Caki2 (cell line): Measurements from ENCODE around the gene ATF6B. TPM values are rescaled to one million over a fixed set of nuclear protein-coding genes. Genes with fewer than 3 reads are reported as not detected.
"Not testable (repeated sequence)": the region's sequence is repeated elsewhere in the genome, so short reads cannot be mapped to it uniquely, and the experiment has no call there.

Experiments
- DNase-seq: peaks from one replicate; pipeline ENCODE4 v3.0.0-alpha.2; 2015; ENCODE audit warnings: low read depth
- in situ Hi-C: cut with HindIII; loops from 2 replicates; pipeline ENCODE4 v1.10.0; 2016; ENCODE audit warnings: low sequenced_read_pairs, low pct_unique_long_range_greater_than_20kb, mixed read lengths
- total RNA-seq: library from RNA; depleted of rRNA; stranded (reverse); fragments of >200 nt; shearing (Covaris generic); gene quantifications from 2 replicates; pipeline ENCODE4 v1.2.3, GENCODE V29; 2014; ENCODE audit warnings: low replicate concordance; rRNA removed

The ATF6B gene
- total RNA-seq, 1 experiment from 2014 or later, result 9.7 TPM

- DNase-seq, result no peak
Observed at GRCh38 chr6:32074996-32075532, 53.0 kb downstream of the ATF6B start.

GRCh38 chr6:32073613-32074012 lies 54.4 kb downstream of the ATF6B start:
- in situ Hi-C loops, result no loop called here
- no peak for DNase-seq

More at GRCh38 chr6:32074996-32075532, 53.0 kb downstream of the ATF6B start:
- in situ Hi-C loops, result no loop called here

- DNase-seq, result no peak
- in situ Hi-C loops, result no loop called here
Observed at GRCh38 chr6:32073101-32073500, 54.9 kb downstream of the ATF6B start.

DNA sequence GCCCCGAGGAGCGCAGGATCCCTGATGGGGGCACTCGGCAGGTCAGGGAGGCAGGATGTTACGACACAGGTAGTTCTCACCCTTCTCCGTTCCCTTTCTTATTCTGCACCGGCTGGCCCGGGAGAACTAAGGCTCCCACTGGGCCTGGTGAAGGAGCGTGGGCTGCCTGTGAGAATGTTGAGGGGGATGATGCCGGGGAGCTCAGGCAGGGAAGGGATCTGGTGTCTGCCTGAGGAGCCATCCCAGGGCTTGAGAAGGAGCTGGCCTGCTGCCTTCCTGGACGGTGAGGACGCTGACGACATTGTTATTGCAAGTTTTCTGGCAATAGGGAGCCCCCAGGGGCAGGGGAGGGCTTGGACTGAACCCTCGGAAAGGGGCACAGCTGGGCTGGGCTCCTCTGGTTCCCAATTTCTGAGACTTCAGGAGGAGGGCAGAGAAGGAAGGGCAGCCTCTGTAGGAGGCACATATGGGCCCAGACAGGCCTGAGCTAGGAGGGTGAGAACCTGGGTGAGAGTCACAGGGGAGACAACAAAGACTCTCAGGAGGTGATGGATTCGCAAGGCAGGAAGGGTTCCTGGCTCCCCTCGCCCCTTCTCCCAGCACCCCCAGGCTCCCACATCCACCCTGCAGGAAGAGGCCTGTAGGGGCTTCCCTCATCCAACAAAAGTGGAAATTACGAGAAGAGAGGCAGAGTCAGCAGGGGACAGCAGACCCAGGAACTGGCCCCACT lies 57.1 kb downstream of the ATF6B start:
- DNase-seq, result no peak
- in situ Hi-C loops, result no loop called here

DNA sequence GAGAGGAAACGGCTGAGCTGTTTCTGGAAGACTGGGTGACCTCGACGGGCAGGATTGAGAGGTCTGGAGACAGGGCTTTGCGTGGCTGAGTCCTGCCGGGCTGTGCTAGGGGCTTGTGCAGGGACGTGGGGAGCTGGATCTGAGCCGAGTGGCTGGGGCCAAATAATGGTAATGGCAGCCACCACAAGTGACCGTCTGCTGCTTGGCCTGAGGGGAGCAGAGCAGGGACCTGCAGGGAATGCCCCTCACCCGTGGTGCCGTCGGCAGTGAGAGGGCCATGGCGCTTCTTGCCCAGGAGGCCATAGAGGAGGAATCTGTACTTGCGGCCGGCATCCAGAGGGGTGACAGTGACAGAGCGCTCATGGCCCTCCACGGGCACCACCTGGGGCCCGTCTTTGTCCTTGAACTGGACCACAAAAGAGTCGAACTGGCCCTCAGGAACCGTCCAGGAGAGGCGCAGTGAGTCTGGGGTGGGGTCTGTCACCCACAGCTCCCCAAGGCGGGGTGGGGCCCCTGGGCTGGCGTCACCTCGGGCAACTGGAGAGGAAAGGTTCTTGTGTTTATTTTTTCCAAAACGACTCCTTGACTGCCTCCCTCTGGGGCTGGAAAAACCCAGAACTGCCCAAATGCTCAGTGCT lies 58.0 kb downstream of the ATF6B start:
- in situ Hi-C loops, result no loop called here
- DNase-seq, result no peak

- no peak for DNase-seq
- in situ Hi-C loops, result no loop called here
Observed at GRCh38 chr6:32069460-32069859, 58.6 kb downstream of the ATF6B start.

- in situ Hi-C loops, result no loop called here
Observed at GRCh38 chr6:32068867-32069266, 59.2 kb downstream of the ATF6B start.

GRCh38 chr6:32068315-32068714 lies 59.7 kb downstream of the ATF6B start:
- in situ Hi-C loops, DNase-seq: not testable (repeated sequence)

More at GRCh38 chr6:32068867-32069266, 59.2 kb downstream of the ATF6B start:
- no peak for DNase-seq

GRCh38 chr6:32067521-32067920 lies 60.5 kb downstream of the ATF6B start:
- DNase-seq, in situ Hi-C loops: not testable (repeated sequence)

Other genes starting within 250 kb of the ATF6B start
- gene SLC44A4, start 249.2 kb downstream of the ATF6B start, total RNA-seq, result 0.54 TPM in 1 of 2 replicates, not detected in the other
- gene EHMT2, start 230.5 kb downstream of the ATF6B start, total RNA-seq, result 74.6 and 79.0 TPM in 2 replicates
- gene ZBTB12, start 226.2 kb downstream of the ATF6B start, total RNA-seq, result 5.5 and 9.3 TPM in 2 replicates
- gene C2, start 200.5 kb downstream of the ATF6B start, total RNA-seq, result 3.2 and 7.7 TPM in 2 replicates
- gene CFB, start 182.2 kb downstream of the ATF6B start, total RNA-seq, result 2.6 and 4.7 TPM in 2 replicates
- gene NELFE, start 169.3 kb downstream of the ATF6B start, total RNA-seq, result 293 and 348 TPM in 2 replicates
- 29.2 and 49.6 TPM in 2 replicates for gene SKIC2, start 169.1 kb downstream of the ATF6B start, total RNA-seq
- 30.5 and 52.6 TPM in 2 replicates for gene DXO, start 156.1 kb downstream of the ATF6B start, total RNA-seq
- 0.30 TPM in 1 of 2 replicates, not detected in the other for gene C4A, start 146.2 kb downstream of the ATF6B start, total RNA-seq
- not detected in 2 replicates for gene C4B, start 113.5 kb downstream of the ATF6B start, total RNA-seq
- not detected in 2 replicates for gene CYP21A2, start 89.8 kb downstream of the ATF6B start, total RNA-seq
- 0.90 and 1.4 TPM in 2 replicates for gene TNXB, start 18.9 kb downstream of the ATF6B start, total RNA-seq
- gene FKBPL, start 2.0 kb upstream of the ATF6B start, total RNA-seq, result 19.5 and 22.7 TPM in 2 replicates
- not detected in 2 replicates for gene PRRT1, start 23.7 kb upstream of the ATF6B start, total RNA-seq
- 27.3 and 270 TPM in 2 replicates for gene PPT2, start 25.9 kb upstream of the ATF6B start, total RNA-seq
- gene EGFL8, start 36.3 kb upstream of the ATF6B start, total RNA-seq, result 1.5 and 3.6 TPM in 2 replicates
- 42.7 and 61.0 TPM in 2 replicates for gene AGPAT1, start 47.8 kb upstream of the ATF6B start, total RNA-seq
- gene RNF5, start 50.2 kb upstream of the ATF6B start, total RNA-seq, result 111 and 147 TPM in 2 replicates
- gene AGER, start 56.0 kb upstream of the ATF6B start, total RNA-seq, result 1.7 and 1.9 TPM in 2 replicates
- gene PBX2, start 62.0 kb upstream of the ATF6B start, total RNA-seq, result 80.1 and 87.2 TPM in 2 replicates
- gene GPSM3, start 64.4 kb upstream of the ATF6B start, total RNA-seq, result 0.14 and 3.4 TPM in 2 replicates
- gene NOTCH4, start 95.8 kb upstream of the ATF6B start, total RNA-seq, result 0.26 and 0.71 TPM in 2 replicates
- not detected in 2 replicates for gene TSBP1, start 243.7 kb upstream of the ATF6B start, total RNA-seq